ENCODE data around the gene C2orf69.

DNA sequence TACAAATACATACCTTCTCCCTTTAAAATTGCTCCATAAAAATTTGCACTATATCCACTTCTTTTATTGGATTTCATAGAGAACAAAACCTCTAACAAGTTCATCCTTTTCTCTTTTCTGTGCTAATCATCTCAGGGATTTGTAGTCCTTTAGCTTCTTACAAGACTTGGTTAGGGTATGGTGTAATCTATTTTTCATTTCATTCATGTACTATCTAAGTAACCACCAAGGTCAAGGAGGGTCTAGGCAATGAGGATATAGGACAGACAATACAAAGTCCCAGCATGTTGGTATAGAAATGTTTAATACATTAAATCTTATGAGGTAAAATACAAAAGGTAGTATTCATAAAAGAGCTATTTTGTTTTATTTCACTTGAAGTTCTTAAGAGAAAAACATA lies 17.5 kb downstream of the C2orf69 start:
- TF ChIP-seq, protein P1, sequence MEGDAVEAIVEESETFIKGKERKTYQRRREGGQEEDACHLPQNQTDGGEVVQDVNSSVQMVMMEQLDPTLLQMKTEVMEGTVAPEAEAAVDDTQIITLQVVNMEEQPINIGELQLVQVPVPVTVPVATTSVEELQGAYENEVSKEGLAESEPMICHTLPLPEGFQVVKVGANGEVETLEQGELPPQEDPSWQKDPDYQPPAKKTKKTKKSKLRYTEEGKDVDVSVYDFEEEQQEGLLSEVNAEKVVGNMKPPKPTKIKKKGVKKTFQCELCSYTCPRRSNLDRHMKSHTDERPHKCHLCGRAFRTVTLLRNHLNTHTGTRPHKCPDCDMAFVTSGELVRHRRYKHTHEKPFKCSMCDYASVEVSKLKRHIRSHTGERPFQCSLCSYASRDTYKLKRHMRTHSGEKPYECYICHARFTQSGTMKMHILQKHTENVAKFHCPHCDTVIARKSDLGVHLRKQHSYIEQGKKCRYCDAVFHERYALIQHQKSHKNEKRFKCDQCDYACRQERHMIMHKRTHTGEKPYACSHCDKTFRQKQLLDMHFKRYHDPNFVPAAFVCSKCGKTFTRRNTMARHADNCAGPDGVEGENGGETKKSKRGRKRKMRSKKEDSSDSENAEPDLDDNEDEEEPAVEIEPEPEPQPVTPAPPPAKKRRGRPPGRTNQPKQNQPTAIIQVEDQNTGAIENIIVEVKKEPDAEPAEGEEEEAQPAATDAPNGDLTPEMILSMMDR (IDR thresholded peaks at IDR 0.05; ENCODE audit: low read depth, low read length), result no peak
- TF ChIP-seq, protein P2, sequence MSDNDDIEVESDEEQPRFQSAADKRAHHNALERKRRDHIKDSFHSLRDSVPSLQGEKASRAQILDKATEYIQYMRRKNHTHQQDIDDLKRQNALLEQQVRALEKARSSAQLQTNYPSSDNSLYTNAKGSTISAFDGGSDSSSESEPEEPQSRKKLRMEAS (IDR thresholded peaks at IDR 0.05; ENCODE audit: low read depth, low read length), result no peak
- TF ChIP-seq POLR2A (IDR thresholded peaks at IDR 0.05; ENCODE audit: extremely low read depth, insufficient read length) (no peak), MYC (IDR thresholded peaks at IDR 0.05; ENCODE audit: low read depth, low read length) (no peak)

Measured in NB4 (cell line).